Right atrium auricular region (tissue), 2 donors: ENCODE measurements around the gene FGFRL1. TPM values are rescaled to one million over a fixed set of nuclear protein-coding genes. Genes with fewer than 3 reads are reported as not detected.
A peak's percentile ranks its signal among the peaks of the same experiment; 100 is the strongest.

Experiments
- DNase-seq: peaks from one replicate; pipeline ENCODE4 v3.0.0-alpha.2; 2019; ENCODE audit warnings: low spot score
- H3K27ac ChIP-seq, 2 donors: fragments of 200-600 bp; sonication (generic); 1 replicate in 1 of 2; 2 replicates in 1 of 2; pipeline ENCODE4 v1.5.1; 2016 to 2019
- H3K27me3 ChIP-seq, 2 donors: fragments of 200-600 bp; sonication (generic); one replicate each; pipeline versions ENCODE4 v1.5.1 to v1.6.0; 2017 to 2019
- H3K36me3 ChIP-seq: fragments of 200-600 bp; sonication (generic); one replicate; pipeline ENCODE4 v1.5.1; 2016
- H3K4me1 ChIP-seq, 2 donors: fragments of 200-600 bp; sonication (generic); one replicate each; pipeline versions ENCODE4 v1.5.1 to v1.6.0; 2017 to 2019
- H3K4me3 ChIP-seq, 2 donors: fragments of 200-600 bp; sonication (generic); 1 replicate in 1 of 2; 2 replicates in 1 of 2; pipeline ENCODE4 v1.5.1; 2017 to 2019; ENCODE audit warnings: mild to moderate bottlenecking in 1 of 2, moderate library complexity in 1 of 2
- H3K9me3 ChIP-seq, 2 donors: fragments of 200-600 bp; sonication (generic); one replicate each; pipeline ENCODE4 v1.5.1; 2019
- CTCF ChIP-seq, 2 donors: fragments of 200-600 bp; sonication (generic); IDR thresholded peaks; one replicate each; pipeline ENCODE4 v1.5.1; 2019; ENCODE audit warnings: antibody characterized with exemption in 2 of 2
- total RNA-seq, 2 donors: library from RNA; depleted of rRNA; stranded (reverse); fragments of >200 nt; gene quantifications; one replicate each; pipeline ENCODE4 v1.1.0, GENCODE V29; 2016

The FGFRL1 gene
- total RNA-seq, 2 donors from 2014 or later: 30.3 to 47.1 TPM

- Histone ChIP-seq H3K4me1 (peaks cover 0 to 14% of the 10 kb centered on the region in 2 donors), H3K27me3 (no peaks in the 10 kb centered on the region), H3K4me3 (no peak overlapping the region), H3K9me3 (no peaks in the 10 kb centered on the region), H3K27ac (no peak overlapping the region), H3K36me3 (peaks cover 9% of the 10 kb centered on the region)
- DNase-seq: no peak
- TF ChIP-seq CTCF (IDR thresholded peaks at IDR 0.05): no peak
These were observed 46.2 kb upstream of the FGFRL1 start for GRCh38 chr4:965048-965765.

- Histone ChIP-seq H3K4me3 (no peak overlapping the region), H3K27me3 (no peaks in the 10 kb centered on the region), H3K4me1 (peaks cover 0 to 14% of the 10 kb centered on the region in 2 donors), H3K27ac (no peak overlapping the region), H3K36me3 (peaks cover 9% of the 10 kb centered on the region), H3K9me3 (no peaks in the 10 kb centered on the region)
- no peak for DNase-seq
- TF ChIP-seq CTCF (IDR thresholded peaks at IDR 0.05): no peak
These were observed 45.7 kb upstream of the FGFRL1 start for GRCh38 chr4:965766-966134.

GRCh38 chr4:966266-967112 lies 44.9 kb upstream of the FGFRL1 start:
- Histone ChIP-seq H3K4me3 (no peak overlapping the region), H3K27ac (no peak overlapping the region), H3K9me3 (no peaks in the 10 kb centered on the region), H3K27me3 (no peaks in the 10 kb centered on the region), H3K4me1 (peaks cover 0 to 17% of the 10 kb centered on the region in 2 donors), H3K36me3 (peaks cover 9% of the 10 kb centered on the region)
- no peak for TF ChIP-seq CTCF (IDR thresholded peaks at IDR 0.05)
- no peak for DNase-seq

- no peak for TF ChIP-seq CTCF (IDR thresholded peaks at IDR 0.05)
- Histone ChIP-seq H3K36me3 (peaks cover 4% of the 10 kb centered on the region), H3K4me3 (peak overlapping the region in 1 of 2 donors; percentile 21), H3K27ac (no peak overlapping the region), H3K27me3 (no peaks in the 10 kb centered on the region), H3K4me1 (peaks cover 0 to 26% of the 10 kb centered on the region in 2 donors), H3K9me3 (no peaks in the 10 kb centered on the region)
- DNase-seq: no peak
These were observed 44.0 kb upstream of the FGFRL1 start for GRCh38 chr4:967113-968104.

- peak overlapping the region in 1 of 2 donors; percentile 21 for H3K4me3 ChIP-seq
- H3K36me3 ChIP-seq: no peaks in the 10 kb centered on the region
- DNase-seq: no peak
- TF ChIP-seq CTCF (IDR thresholded peaks at IDR 0.05): no peak
- no peaks in the 10 kb centered on the region for H3K9me3 ChIP-seq
- H3K27me3 ChIP-seq: no peaks in the 10 kb centered on the region
- H3K27ac ChIP-seq: no peak overlapping the region
- H3K4me1 ChIP-seq: peaks cover 0 to 32% of the 10 kb centered on the region in 2 donors
These were observed 43.2 kb upstream of the FGFRL1 start for GRCh38 chr4:968221-968620.
